Trophoblast cell (in vitro differentiated cells and primary cell): ENCODE results near the gene SAMD11.

Experiments used
- DNase-seq, 2 donors: peaks; one replicate each; pipeline ENCODE4 v3.0.0-alpha.2; 2016
- H2AFZ ChIP-seq: 2 replicates; pipeline ENCODE4 v1.6.1; 2013; ENCODE audit warnings: low read length, moderate library complexity, mild to moderate bottlenecking; ENCODE audit not compliant: insufficient read depth, poor library complexity
- H2AK5ac ChIP-seq: 2 replicates; pipeline ENCODE4 v1.6.1; 2013; ENCODE audit warnings: mild to moderate bottlenecking, low read length
- H2BK120ac ChIP-seq: 2 replicates; pipeline ENCODE4 v1.6.1; 2013; ENCODE audit warnings: low read length, mild to moderate bottlenecking, moderate library complexity; ENCODE audit not compliant: insufficient read depth, poor library complexity
- H2BK12ac ChIP-seq: 2 replicates; pipeline ENCODE4 v1.6.1; 2013; ENCODE audit warnings: mild to moderate bottlenecking, low read length, moderate library complexity
- H2BK5ac ChIP-seq: 2 replicates; pipeline ENCODE4 v1.6.1; 2013; ENCODE audit warnings: low read length, low read depth, moderate library complexity, mild to moderate bottlenecking; ENCODE audit not compliant: poor library complexity
- H3K14ac ChIP-seq: 2 replicates; pipeline ENCODE4 v1.6.1; 2013; ENCODE audit warnings: mild to moderate bottlenecking, low read length
- H3K18ac ChIP-seq: 2 replicates; pipeline ENCODE4 v1.6.1; 2013; ENCODE audit warnings: mild to moderate bottlenecking, low read length
- H3K23ac ChIP-seq: 2 replicates; pipeline ENCODE4 v1.6.1; 2013; ENCODE audit warnings: low read length
- H3K27ac ChIP-seq: 2 replicates; pipeline ENCODE4 v1.5.1; 2013; ENCODE audit warnings: low read depth, mild to moderate bottlenecking, inconsistent platforms, low read length, moderate library complexity
- H3K27me3 ChIP-seq: 2 replicates; pipeline ENCODE4 v1.6.1; 2013; ENCODE audit warnings: inconsistent platforms, mild to moderate bottlenecking, low read length, moderate library complexity; ENCODE audit not compliant: insufficient read depth
- H3K36me3 ChIP-seq, 2 experiments: 1 replicate in 1 of 2; 2 replicates in 1 of 2; pipeline ENCODE4 v1.6.1; 2013; ENCODE audit warnings: low read length in 2 of 2, mild to moderate bottlenecking in 2 of 2, moderate library complexity in 1 of 2; ENCODE audit not compliant: insufficient read depth in 2 of 2, control insufficient read depth in 1 of 2
- H3K4ac ChIP-seq: 2 replicates; pipeline ENCODE4 v1.6.1; 2013; ENCODE audit warnings: low read depth, mild to moderate bottlenecking, low read length, moderate library complexity
- H3K4me1 ChIP-seq, 2 experiments: 1 replicate in 1 of 2; 2 replicates in 1 of 2; pipeline ENCODE4 v1.6.1; 2013; ENCODE audit warnings: low read length in 2 of 2, mild to moderate bottlenecking in 2 of 2, moderate library complexity in 1 of 2; ENCODE audit not compliant: insufficient read depth in 2 of 2, control insufficient read depth in 1 of 2
- H3K4me2 ChIP-seq: 2 replicates; pipeline ENCODE4 v1.6.1; 2013; ENCODE audit warnings: inconsistent platforms, mild to moderate bottlenecking, low read length, moderate library complexity
- H3K4me3 ChIP-seq: 2 replicates; pipeline ENCODE4 v1.5.1; 2013; ENCODE audit warnings: mild to moderate bottlenecking, low read depth, low read length, inconsistent platforms
- H3K79me1 ChIP-seq: one replicate; pipeline ENCODE4 v1.6.1; 2013; ENCODE audit warnings: low read length
- H3K79me2 ChIP-seq: 2 replicates; pipeline ENCODE4 v1.6.1; 2013; ENCODE audit warnings: low read length, mild to moderate bottlenecking; ENCODE audit not compliant: control insufficient read depth, insufficient read depth, poor library complexity
- H3K9ac ChIP-seq: 2 replicates; pipeline ENCODE4 v1.6.1; 2013; ENCODE audit warnings: mild to moderate bottlenecking, low read length
- H3K9me3 ChIP-seq: 2 replicates; pipeline ENCODE4 v1.6.1; 2013; ENCODE audit warnings: low read depth, mild to moderate bottlenecking, control low read depth, inconsistent platforms, low read length; ENCODE audit not compliant: insufficient read depth
- H4K12ac ChIP-seq: 2 replicates; pipeline ENCODE4 v1.6.1; 2013; ENCODE audit warnings: low read depth, mild to moderate bottlenecking, low read length, moderate library complexity
- H4K8ac ChIP-seq: 2 replicates; pipeline ENCODE4 v1.6.1; 2013; ENCODE audit warnings: low read depth, mild to moderate bottlenecking, low read length, moderate library complexity
- H4K91ac ChIP-seq: one replicate; pipeline ENCODE4 v1.6.1; 2013; ENCODE audit warnings: low read depth, mild to moderate bottlenecking, low read length, moderate library complexity
- WGBS: extraction: QIAGEN DNeasy Blood & Tissue Kit; methylation state at CpG from one replicate; pipeline ENCODE4 v1.1.7; 2013; ENCODE audit warnings: missing lambda C conversion rate; ENCODE audit not compliant: insufficient read length, insufficient coverage; ENCODE audit errors: extremely low coverage; 5-methylcytosine and 5-hydroxymethylcytosine counted together

The SAMD11 gene

GRCh38 chr1:980602-981395 is 57.1 kb downstream of the SAMD11 start:
- H3K79me2 ChIP-seq, result no peaks in the 10 kb centered on the region
- no peak overlapping the region for H3K14ac ChIP-seq
- H4K91ac ChIP-seq, result no peak overlapping the region
- no peak overlapping the region for H3K18ac ChIP-seq
- H2BK5ac ChIP-seq, result no peak overlapping the region
- H3K9me3 ChIP-seq, result no peaks in the 10 kb centered on the region
- no peak overlapping the region for H3K27ac ChIP-seq
- peaks cover 0 to 6% of the 10 kb centered on the region in 2 experiments for H3K4me1 ChIP-seq
- H3K4me3 ChIP-seq, result no peak overlapping the region
- no CpG with 5 or more reads among the region's 35 CpGs for WGBS
- H2BK12ac ChIP-seq, result no peak overlapping the region
- no peaks in the 10 kb centered on the region for H3K27me3 ChIP-seq
- H3K4ac ChIP-seq, result no peak overlapping the region
- no peak overlapping the region for H3K9ac ChIP-seq
- no peaks in the 10 kb centered on the region for H3K79me1 ChIP-seq
- DNase-seq, result no peak
- no peaks in the 10 kb centered on the region for H3K36me3 ChIP-seq
- no peak overlapping the region for H3K23ac ChIP-seq
- no peak overlapping the region for H2AK5ac ChIP-seq
- no peak overlapping the region for H2BK120ac ChIP-seq
- H4K12ac ChIP-seq, result no peak overlapping the region
- H3K4me2 ChIP-seq, result no peak overlapping the region
- no peak overlapping the region for H2AFZ ChIP-seq
- no peak overlapping the region for H4K8ac ChIP-seq

GRCh38 chr1:981491-981954 is 57.8 kb downstream of the SAMD11 start:
- H3K4ac ChIP-seq, result no peak overlapping the region
- no peak overlapping the region for H2BK12ac ChIP-seq
- H3K9me3 ChIP-seq, result no peaks in the 10 kb centered on the region
- H3K27me3 ChIP-seq, result no peaks in the 10 kb centered on the region
- no peak overlapping the region for H2AFZ ChIP-seq
- H3K4me3 ChIP-seq, result no peak overlapping the region
- no peak overlapping the region for H3K27ac ChIP-seq
- no peak overlapping the region for H2BK5ac ChIP-seq
- H3K79me2 ChIP-seq, result no peaks in the 10 kb centered on the region
- H3K18ac ChIP-seq, result no peak overlapping the region
- DNase-seq, result no peak
- no peaks in the 10 kb centered on the region for H3K4me1 ChIP-seq
- H2BK120ac ChIP-seq, result peak overlapping the region; percentile 26
- no peak overlapping the region for H4K91ac ChIP-seq
- no peak overlapping the region for H3K9ac ChIP-seq
- H3K4me2 ChIP-seq, result no peak overlapping the region
- H4K12ac ChIP-seq, result no peak overlapping the region
- no peaks in the 10 kb centered on the region for H3K36me3 ChIP-seq
- no peak overlapping the region for H4K8ac ChIP-seq
- no CpG with 5 or more reads among the region's 21 CpGs for WGBS
- no peaks in the 10 kb centered on the region for H3K79me1 ChIP-seq
- no peak overlapping the region for H3K14ac ChIP-seq
- no peak overlapping the region for H3K23ac ChIP-seq
- H2AK5ac ChIP-seq, result no peak overlapping the region

GRCh38 chr1:981955-982558 is 58.3 kb downstream of the SAMD11 start, which contains the start of gene PERM1:
Gene PERM1 (minus strand): TSS chr1:982093. CDS start chr1:981029, 1,064 bp downstream.
- no peak within 1 kb of the TSS for H3K4me3 ChIP-seq

GRCh38 chr1:982765-983436 is 59.2 kb downstream of the SAMD11 start:
- Histone ChIP-seq H3K18ac (no peak overlapping the region), H3K79me1 (no peaks in the 10 kb centered on the region), H3K4me1 (no peaks in the 10 kb centered on the region), H4K12ac (no peak overlapping the region), H3K4me3 (no peak overlapping the region), H3K4me2 (no peak overlapping the region), H3K23ac (no peak overlapping the region), H2BK120ac (no peak overlapping the region), H4K8ac (no peak overlapping the region), H2BK5ac (no peak overlapping the region), H2BK12ac (no peak overlapping the region), H3K79me2 (no peaks in the 10 kb centered on the region), H2AK5ac (no peak overlapping the region), H3K9me3 (no peaks in the 10 kb centered on the region), H3K27ac (no peak overlapping the region), H3K14ac (no peak overlapping the region), H2AFZ (no peak overlapping the region), H4K91ac (no peak overlapping the region), H3K36me3 (no peaks in the 10 kb centered on the region), H3K4ac (no peak overlapping the region), H3K27me3 (no peaks in the 10 kb centered on the region), H3K9ac (no peak overlapping the region)
- WGBS, result no CpG with 5 or more reads among the region's 43 CpGs
- DNase-seq, result peak in 1 of 2 donors; percentile 17

More at GRCh38 chr1:981955-982558, 58.3 kb downstream of the SAMD11 start, which contains the start of gene PERM1:
- H4K8ac ChIP-seq, result no peak within 1 kb of the TSS
- no peaks in the 10 kb centered on the region for H3K79me2 ChIP-seq
- H3K14ac ChIP-seq, result no peak within 1 kb of the TSS
- no peak within 1 kb of the TSS for H3K9ac ChIP-seq
- DNase-seq, result no peak
- no peak within 1 kb of the TSS for H3K23ac ChIP-seq
- no peak within 1 kb of the TSS for H4K91ac ChIP-seq
- H3K18ac ChIP-seq, result no peak within 1 kb of the TSS
- H3K27ac ChIP-seq, result no peak within 1 kb of the TSS
- H2BK5ac ChIP-seq, result no peak within 1 kb of the TSS
- no peak within 1 kb of the TSS for H4K12ac ChIP-seq
- H3K79me1 ChIP-seq, result no peaks in the 10 kb centered on the region
- no peak within 1 kb of the TSS for H2BK12ac ChIP-seq
- no peaks in the 10 kb centered on the region for H3K27me3 ChIP-seq
- no peak within 1 kb of the TSS for H3K4ac ChIP-seq
- no peak within 1 kb of the TSS for H3K4me2 ChIP-seq
- H2AFZ ChIP-seq, result no peak within 1 kb of the TSS
- peak within 1 kb of the TSS; percentile 26 for H2BK120ac ChIP-seq
- no peaks in the 10 kb centered on the region for H3K36me3 ChIP-seq
- H3K4me1 ChIP-seq, result no peaks in the 10 kb centered on the region
- H2AK5ac ChIP-seq, result no peak within 1 kb of the TSS
- WGBS, result no CpG with 5 or more reads among the region's 28 CpGs
- no peaks in the 10 kb centered on the region for H3K9me3 ChIP-seq
